Suppressor macrophage treated with lipopolysaccharide for 4 hours (primary cell): Measurements from ENCODE around the gene DUSP28.
"Not testable (repeated sequence)": the region's sequence is repeated elsewhere in the genome, so short reads cannot be mapped to it uniquely, and the experiment has no call there.

ENCODE experiments used
- DNase-seq: peaks from one replicate; pipeline ENCODE4 v3.0.0-alpha.2; 2020

The DUSP28 gene

GRCh38 chr2:240560084-240560479 lies at the start of gene DUSP28:
Gene DUSP28, plus strand, starts transcription at chr2:240560357. Its CDS starts 328 bp downstream, at chr2:240560685.
- peak; percentile 98 for DNase-seq

GRCh38 chr2:240510513-240511210 lies 49.5 kb upstream of the DUSP28 start:
- DNase-seq, result no peak

- no peak for DNase-seq
Measured at GRCh38 chr2:240511351-240512108, 48.6 kb upstream of the DUSP28 start.

GRCh38 chr2:240512109-240512485 lies 48.1 kb upstream of the DUSP28 start:
- no peak for DNase-seq

GRCh38 chr2:240512666-240513535 lies 47.3 kb upstream of the DUSP28 start:
- DNase-seq, result no peak

GRCh38 chr2:240513549-240514287 lies 46.4 kb upstream of the DUSP28 start:
- DNase-seq, result peak; percentile 95

GRCh38 chr2:240514631-240515030 lies 45.5 kb upstream of the DUSP28 start:
- no peak for DNase-seq

GRCh38 chr2:240517342-240517741 lies 42.8 kb upstream of the DUSP28 start:
- no peak for DNase-seq

GRCh38 chr2:240518981-240519380 lies 41.2 kb upstream of the DUSP28 start:
- no peak for DNase-seq

- no peak for DNase-seq
Measured at GRCh38 chr2:240519396-240520129, 40.6 kb upstream of the DUSP28 start.

GRCh38 chr2:240520130-240520973 lies 39.8 kb upstream of the DUSP28 start:
- DNase-seq, result no peak

GRCh38 chr2:240520974-240521350 lies 39.2 kb upstream of the DUSP28 start:
- no peak for DNase-seq

- not testable (repeated sequence) for DNase-seq
Measured at GRCh38 chr2:240521885-240522284, 38.3 kb upstream of the DUSP28 start.

- no peak for DNase-seq
Measured at GRCh38 chr2:240522406-240522805, 37.8 kb upstream of the DUSP28 start.

- DNase-seq, result no peak
Measured at GRCh38 chr2:240523451-240524281, 36.5 kb upstream of the DUSP28 start.

GRCh38 chr2:240524963-240525718 lies 35.0 kb upstream of the DUSP28 start:
- no peak for DNase-seq

- DNase-seq, result no peak
Measured at GRCh38 chr2:240525802-240526201, 34.4 kb upstream of the DUSP28 start.

GRCh38 chr2:240526521-240526920 lies 33.6 kb upstream of the DUSP28 start:
- no peak for DNase-seq

GRCh38 chr2:240527153-240527750 lies 32.9 kb upstream of the DUSP28 start:
- no peak for DNase-seq
